Astrocyte of the spinal cord (primary cell): ENCODE measurements around the gene FYB1.

Source experiments
- DNase-seq: peaks from one replicate; pipeline ENCODE4 v3.0.0; 2011; ENCODE audit warnings: low read depth, low spot score
- H3K4me3 ChIP-seq: 2 replicates; pipeline ENCODE4 v1.5.1; 2011; ENCODE audit warnings: low read depth, mild to moderate bottlenecking, low read length, moderate library complexity
- in situ Hi-C: cut with HindIII; loops from 2 replicates; pipeline ENCODE4 v1.10.0; 2017; ENCODE audit warnings: low sequenced_read_pairs
- TF ChIP-seq, protein P1 (sequence below): IDR thresholded peaks from 2 replicates; pipeline ENCODE4 v1.5.1; 2012; ENCODE audit warnings: low read depth, mild to moderate bottlenecking, low read length, inconsistent platforms

FYB1 gene

DNA sequence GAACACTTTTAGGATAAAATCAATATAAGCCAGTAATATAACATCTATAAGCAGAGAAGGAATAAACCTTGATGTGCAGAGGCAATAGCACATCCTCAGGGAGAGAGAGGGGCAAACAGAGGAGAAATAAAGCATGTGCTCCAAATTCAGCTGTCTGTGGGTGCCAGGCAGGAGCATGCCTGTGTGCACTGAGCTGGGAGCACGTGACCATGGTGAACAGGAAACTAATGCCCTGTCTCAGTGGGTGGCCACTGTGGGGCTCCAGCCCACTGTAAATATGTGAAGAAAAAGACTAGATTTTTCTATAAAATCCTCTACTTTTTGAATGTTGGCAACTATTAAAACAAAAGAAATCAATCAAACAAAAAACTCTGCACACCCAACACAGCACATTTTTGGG is 55.3 kb downstream of the FYB1 start:
- H3K4me3 ChIP-seq: no peak overlapping the region
- no peak for DNase-seq
- in situ Hi-C loops: no loop called here
- TF ChIP-seq, protein P1, sequence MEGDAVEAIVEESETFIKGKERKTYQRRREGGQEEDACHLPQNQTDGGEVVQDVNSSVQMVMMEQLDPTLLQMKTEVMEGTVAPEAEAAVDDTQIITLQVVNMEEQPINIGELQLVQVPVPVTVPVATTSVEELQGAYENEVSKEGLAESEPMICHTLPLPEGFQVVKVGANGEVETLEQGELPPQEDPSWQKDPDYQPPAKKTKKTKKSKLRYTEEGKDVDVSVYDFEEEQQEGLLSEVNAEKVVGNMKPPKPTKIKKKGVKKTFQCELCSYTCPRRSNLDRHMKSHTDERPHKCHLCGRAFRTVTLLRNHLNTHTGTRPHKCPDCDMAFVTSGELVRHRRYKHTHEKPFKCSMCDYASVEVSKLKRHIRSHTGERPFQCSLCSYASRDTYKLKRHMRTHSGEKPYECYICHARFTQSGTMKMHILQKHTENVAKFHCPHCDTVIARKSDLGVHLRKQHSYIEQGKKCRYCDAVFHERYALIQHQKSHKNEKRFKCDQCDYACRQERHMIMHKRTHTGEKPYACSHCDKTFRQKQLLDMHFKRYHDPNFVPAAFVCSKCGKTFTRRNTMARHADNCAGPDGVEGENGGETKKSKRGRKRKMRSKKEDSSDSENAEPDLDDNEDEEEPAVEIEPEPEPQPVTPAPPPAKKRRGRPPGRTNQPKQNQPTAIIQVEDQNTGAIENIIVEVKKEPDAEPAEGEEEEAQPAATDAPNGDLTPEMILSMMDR: no peak

DNA sequence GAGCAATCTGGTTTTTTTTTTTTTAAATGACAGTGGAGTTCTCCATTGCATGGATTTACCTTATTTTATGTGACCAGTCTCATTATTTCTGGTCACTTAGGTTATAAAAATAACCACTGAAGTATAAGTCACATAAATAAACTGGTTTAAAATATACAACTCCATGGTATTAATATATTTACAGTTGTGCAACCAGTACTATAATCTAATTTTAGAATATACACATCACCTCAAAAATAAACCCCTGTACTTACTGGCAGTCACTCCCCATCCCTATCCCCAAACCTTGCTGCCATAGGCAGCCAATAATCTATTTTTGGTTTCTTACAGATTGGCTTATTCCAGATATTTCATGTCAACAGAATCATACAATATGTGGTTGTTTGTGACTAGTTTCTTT is 57.8 kb downstream of the FYB1 start:
- DNase-seq: no peak
- H3K4me3 ChIP-seq: no peak overlapping the region
- in situ Hi-C loops: no loop called here
- TF ChIP-seq, protein P1: no peak

DNA sequence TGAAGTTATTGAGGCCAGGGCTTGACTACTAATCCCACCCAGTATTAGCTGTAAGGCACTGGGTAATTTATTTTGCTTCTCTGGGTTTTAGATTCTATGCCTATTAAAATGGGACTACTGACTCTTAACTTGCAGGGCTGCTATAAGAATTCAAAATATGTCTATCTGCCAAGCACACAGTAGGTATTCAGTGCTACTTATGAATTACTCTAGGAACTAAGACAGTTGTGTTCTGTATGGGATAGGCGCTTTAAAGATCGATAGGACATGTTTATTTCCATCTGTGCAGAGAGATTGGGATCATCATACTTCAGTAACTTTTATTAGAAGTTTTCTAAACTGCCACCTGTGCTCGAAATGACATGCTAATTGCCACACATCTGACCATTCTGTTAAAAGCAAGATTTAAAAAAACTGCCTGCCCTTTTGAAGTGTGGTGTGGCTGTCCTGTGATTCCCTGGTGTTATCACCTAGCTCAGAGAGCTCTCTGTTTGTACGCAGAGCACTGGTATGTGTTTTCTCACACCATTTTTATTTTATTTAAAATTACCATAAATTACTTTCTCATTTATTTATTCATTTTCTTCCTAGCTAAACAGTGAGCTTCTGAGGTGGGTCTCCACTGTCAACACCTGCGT is 58.7 kb downstream of the FYB1 start:
- H3K4me3 ChIP-seq: no peak overlapping the region
- TF ChIP-seq, protein P1: no peak
- in situ Hi-C loops: no loop called here
- DNase-seq: no peak

DNA sequence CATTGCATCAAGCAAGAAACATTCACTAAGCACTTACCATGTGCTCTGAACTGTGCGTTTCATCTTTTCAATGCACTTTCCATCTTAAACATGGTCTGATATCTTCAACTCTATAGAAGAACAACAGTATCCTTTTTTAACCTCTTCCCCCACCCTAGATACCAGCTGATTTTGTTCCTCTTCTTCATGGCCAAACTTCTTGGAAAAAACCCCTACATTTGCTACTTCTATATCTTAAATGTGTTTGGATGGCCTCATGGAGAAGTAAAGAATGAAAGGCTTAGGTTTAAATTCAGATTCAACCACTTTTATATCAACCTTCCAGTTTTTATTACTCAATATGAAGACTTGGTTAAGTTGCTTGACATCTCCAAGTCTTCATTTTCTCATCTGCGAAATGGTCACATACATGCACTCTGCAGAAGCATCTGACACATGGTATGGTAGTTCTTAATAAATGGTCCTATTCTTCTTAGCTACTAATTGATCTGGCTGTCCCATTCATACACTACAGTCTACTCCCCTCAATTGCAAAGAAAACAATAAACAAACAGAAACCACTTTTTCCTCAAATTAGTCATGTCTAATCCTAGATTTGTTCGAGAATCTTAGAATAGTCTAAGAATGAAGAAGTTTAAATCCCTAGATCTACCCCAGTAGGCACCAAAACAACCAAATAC is 59.4 kb downstream of the FYB1 start:
- in situ Hi-C loops: no loop called here
- no peak overlapping the region for H3K4me3 ChIP-seq
- TF ChIP-seq, protein P1: no peak
- DNase-seq: no peak

DNA sequence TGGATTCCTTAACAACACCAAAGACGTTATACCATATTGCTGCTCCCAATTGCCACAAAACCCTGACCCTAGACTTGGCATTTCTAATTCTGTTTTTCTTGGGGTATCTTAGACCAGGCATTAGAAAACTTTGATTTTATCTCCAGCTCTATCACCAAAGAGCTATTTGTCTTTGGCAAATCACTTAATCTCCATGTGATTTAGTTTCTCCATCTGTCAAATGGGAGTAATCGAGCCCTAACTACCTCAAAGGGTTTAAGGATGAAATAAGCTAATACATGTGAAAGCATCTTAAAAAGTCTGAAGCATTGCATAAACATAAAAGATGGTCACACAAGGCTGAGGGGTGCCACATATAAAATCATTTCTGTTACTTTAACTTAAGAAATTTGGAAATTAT is 60.6 kb downstream of the FYB1 start:
- no peak overlapping the region for H3K4me3 ChIP-seq
- DNase-seq: no peak
- TF ChIP-seq, protein P1: no peak
- in situ Hi-C loops: no loop called here

DNA sequence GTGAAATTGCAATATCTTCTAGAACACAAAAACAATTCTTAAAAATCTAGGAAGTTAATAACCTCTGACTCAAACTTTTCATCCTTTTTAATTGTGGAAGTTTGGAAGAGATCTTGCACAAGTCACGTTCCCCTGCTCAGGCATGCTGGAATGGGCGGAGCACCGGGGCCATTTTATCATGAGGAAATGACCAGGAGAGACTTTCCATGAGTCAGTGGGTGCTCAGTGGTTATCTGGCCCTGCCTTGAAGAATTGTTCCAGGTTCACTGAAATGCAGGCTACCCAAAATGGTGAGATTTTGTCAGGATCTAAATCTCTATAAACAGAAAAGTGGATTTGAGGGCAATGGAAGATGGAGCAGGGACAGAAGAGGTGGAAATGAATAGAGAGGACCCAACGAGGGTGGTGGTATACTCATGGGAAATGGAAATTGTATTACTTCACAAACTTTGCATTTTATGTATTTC is 61.2 kb downstream of the FYB1 start:
- H3K4me3 ChIP-seq: no peak overlapping the region
- TF ChIP-seq, protein P1: no peak
- in situ Hi-C loops: no loop called here
- no peak for DNase-seq
